Measurements from ENCODE around the gene NPY2R. TPM values are rescaled to one million over a fixed set of nuclear protein-coding genes. Genes with fewer than 3 reads are reported as not detected.

Gene NPY2R
- total RNA-seq, 4 donors from 2014 or later = 0.62 TPM; not detected in 3

- no peaks in the 10 kb centered on the region for H3K4me1 ChIP-seq
- H3K9me3 ChIP-seq = no peaks in the 10 kb centered on the region
- intact Hi-C loops (cut with DNase I; ENCODE audit: low total_unique reads) = no loop called here
- no peak overlapping the region for H3K27ac ChIP-seq
- H3K4me3 ChIP-seq = no peak overlapping the region
- DNase-seq = no peak
- no peak for TF ChIP-seq POLR2A (IDR thresholded peaks at IDR 0.05)
- TF ChIP-seq CTCF (IDR thresholded peaks at IDR 0.05) = no peak
- H3K27me3 ChIP-seq = no peaks in the 10 kb centered on the region
- H3K36me3 ChIP-seq = no peaks in the 10 kb centered on the region
These were observed 18.3 kb upstream of the NPY2R start for GRCh38 chr4:155190099-155190498.

- H3K36me3 ChIP-seq = no peaks in the 10 kb centered on the region
- intact Hi-C loops (cut with DNase I; ENCODE audit: low total_unique reads) = no loop called here
- no peak overlapping the region for H3K27ac ChIP-seq
- no peaks in the 10 kb centered on the region for H3K9me3 ChIP-seq
- TF ChIP-seq POLR2A (IDR thresholded peaks at IDR 0.05) (no peak), CTCF (IDR thresholded peaks at IDR 0.05) (no peak)
- H3K4me1 ChIP-seq = no peaks in the 10 kb centered on the region
- H3K27me3 ChIP-seq = no peaks in the 10 kb centered on the region
- DNase-seq = no peak
- no peak overlapping the region for H3K4me3 ChIP-seq
These were observed 10.7 kb upstream of the NPY2R start for GRCh38 chr4:155197757-155198156.

- no peaks in the 10 kb centered on the region for H3K9me3 ChIP-seq
- peaks cover 0 to 18% of the 10 kb centered on the region in 2 donors for H3K27me3 ChIP-seq
- no peaks in the 10 kb centered on the region for H3K4me1 ChIP-seq
- TF ChIP-seq POLR2A (IDR thresholded peaks at IDR 0.05) (no peak), CTCF (IDR thresholded peaks at IDR 0.05) (no peak)
- intact Hi-C loops (cut with DNase I; ENCODE audit: low total_unique reads) = no loop called here
- DNase-seq = no peak
- no peak overlapping the region for H3K4me3 ChIP-seq
- no peaks in the 10 kb centered on the region for H3K36me3 ChIP-seq
- H3K27ac ChIP-seq = no peak overlapping the region
These were observed 740 bp upstream of the NPY2R start for GRCh38 chr4:155207534-155208257.

- H3K4me1 ChIP-seq = no peaks in the 10 kb centered on the region
- no peaks in the 10 kb centered on the region for H3K36me3 ChIP-seq
- no peaks in the 10 kb centered on the region for H3K9me3 ChIP-seq
- no peak for TF ChIP-seq CTCF (IDR thresholded peaks at IDR 0.05)
- no peak for TF ChIP-seq POLR2A (IDR thresholded peaks at IDR 0.05)
- H3K27ac ChIP-seq = no peak overlapping the region
- DNase-seq = no peak
- H3K4me3 ChIP-seq = no peak overlapping the region
- intact Hi-C loops (cut with DNase I; ENCODE audit: low total_unique reads) = no loop called here
- no peaks in the 10 kb centered on the region for H3K27me3 ChIP-seq
These were observed 11.6 kb downstream of the NPY2R start for GRCh38 chr4:155220025-155220424.

- peaks cover 0 to 2% of the 10 kb centered on the region in 2 donors for H3K36me3 ChIP-seq
- no peak for DNase-seq
- no peaks in the 10 kb centered on the region for H3K4me1 ChIP-seq
- no peak overlapping the region for H3K27ac ChIP-seq
- intact Hi-C loops (cut with DNase I; ENCODE audit: low total_unique reads) = no loop called here
- H3K4me3 ChIP-seq = no peak overlapping the region
- H3K9me3 ChIP-seq = no peaks in the 10 kb centered on the region
- no peaks in the 10 kb centered on the region for H3K27me3 ChIP-seq
- TF ChIP-seq POLR2A (IDR thresholded peaks at IDR 0.05) (no peak), CTCF (IDR thresholded peaks at IDR 0.05) (no peak)
These were observed 18.7 kb downstream of the NPY2R start for GRCh38 chr4:155227131-155227530.

Data from uterus (tissue), 4 donors.